NB4 (cell line): ENCODE measurements around the gene CPEB2.

Experiments used
- DNase-seq: peaks from one replicate; pipeline ENCODE4 v3.0.0; 2010; ENCODE audit warnings: low read depth
- H3K4me3 ChIP-seq: one replicate; pipeline ENCODE4 v1.5.1; 2011; ENCODE audit warnings: mild to moderate bottlenecking, low read depth, low read length, moderate library complexity
- CTCF ChIP-seq: IDR thresholded peaks from one replicate; pipeline ENCODE4 v1.5.1; 2012; ENCODE audit warnings: low read depth, low read length
- MAX ChIP-seq: IDR thresholded peaks from 2 replicates; pipeline ENCODE4 v1.6.1; 2011; ENCODE audit warnings: low read depth, low read length
- MYC ChIP-seq: IDR thresholded peaks from 2 replicates; pipeline ENCODE4 v1.6.1; 2011; ENCODE audit warnings: low read depth, low read length
- POLR2A ChIP-seq: IDR thresholded peaks from 2 replicates; pipeline ENCODE4 v1.6.1; 2011; ENCODE audit warnings: mild to moderate bottlenecking; ENCODE audit not compliant: insufficient read length; ENCODE audit errors: extremely low read depth

Gene CPEB2

GRCh38 chr4:14984448-14984847 is 17.8 kb upstream of the CPEB2 start:
- TF ChIP-seq MAX (no peak), POLR2A (no peak), CTCF (no peak)
- no peak overlapping the region for H3K4me3 ChIP-seq
- DNase-seq, result no peak

- no peak overlapping the region for H3K4me3 ChIP-seq
- TF ChIP-seq CTCF (no peak), MYC (no peak), POLR2A (no peak), MAX (no peak)
Observed at GRCh38 chr4:14985161-14985560, 17.1 kb upstream of the CPEB2 start.

GRCh38 chr4:14985843-14986242 is 16.4 kb upstream of the CPEB2 start:
- H3K4me3 ChIP-seq, result no peak overlapping the region
- no peak for DNase-seq
- no peak for TF ChIP-seq MYC
- no peak for TF ChIP-seq MAX
- TF ChIP-seq POLR2A, result no peak
- no peak for TF ChIP-seq CTCF

More at GRCh38 chr4:14985161-14985560, 17.1 kb upstream of the CPEB2 start:
- no peak for DNase-seq

- no peak overlapping the region for H3K4me3 ChIP-seq
- DNase-seq, result no peak
- TF ChIP-seq CTCF, result no peak
Observed at GRCh38 chr4:14987054-14987453, 15.2 kb upstream of the CPEB2 start.

- no peak for DNase-seq
- TF ChIP-seq CTCF (no peak), POLR2A (no peak), MAX (no peak), MYC (no peak)
- no peak overlapping the region for H3K4me3 ChIP-seq
Observed at GRCh38 chr4:14990484-14990883, 11.8 kb upstream of the CPEB2 start.

- DNase-seq, result peak; percentile 77
- H3K4me3 ChIP-seq, result no peak overlapping the region
Observed at GRCh38 chr4:14994242-14994641, 8.0 kb upstream of the CPEB2 start.

More at GRCh38 chr4:14994242-14994641, 8.0 kb upstream of the CPEB2 start:
- no peak for TF ChIP-seq POLR2A
- no peak for TF ChIP-seq CTCF
- TF ChIP-seq MAX, result 0 out of 2 replicates have a peak, but pooled peaks have one; percentile 11
